ENCODE data around the gene SSR1.
"Not testable (repeated sequence)": the region's sequence is repeated elsewhere in the genome, so short reads cannot be mapped to it uniquely, and the experiment has no call there.

DNA sequence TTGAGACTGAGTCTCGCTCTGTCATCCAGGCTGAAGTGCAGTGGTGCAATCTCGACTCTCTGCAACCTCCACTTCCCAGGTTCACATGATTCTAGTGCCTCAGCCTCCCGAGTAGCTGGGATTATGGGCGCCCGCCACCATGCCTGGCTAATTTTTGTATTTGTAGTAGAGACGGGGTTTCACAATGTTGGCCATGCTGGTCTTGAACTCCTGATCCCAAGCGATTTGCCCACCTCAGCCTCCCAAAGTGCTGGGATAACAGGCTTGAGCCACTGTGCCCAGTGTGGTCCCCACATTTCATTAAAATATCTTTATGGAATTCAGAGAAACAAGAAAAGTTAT is 47.6 kb downstream of the SSR1 start:
- TF ChIP-seq CTCF (IDR thresholded peaks at IDR 0.05; ENCODE audit: low read depth, low read length, missing input control); GABPA (IDR thresholded peaks at IDR 0.05 in 1 of 2, conservative IDR thresholded peaks at IDR 0.05 in 1 of 2); EGR1 (IDR thresholded peaks at IDR 0.05; ENCODE audit: low read depth in 2 of 2); FOXA1 (IDR thresholded peaks at IDR 0.05); SP1 (IDR thresholded peaks at IDR 0.05); TAF1 (conservative IDR thresholded peaks at IDR 0.05); JUND (IDR thresholded peaks at IDR 0.05): not testable (repeated sequence)
- TF ChIP-seq, protein P1, sequence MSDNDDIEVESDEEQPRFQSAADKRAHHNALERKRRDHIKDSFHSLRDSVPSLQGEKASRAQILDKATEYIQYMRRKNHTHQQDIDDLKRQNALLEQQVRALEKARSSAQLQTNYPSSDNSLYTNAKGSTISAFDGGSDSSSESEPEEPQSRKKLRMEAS (IDR thresholded peaks at IDR 0.05) = not testable (repeated sequence)
- TF ChIP-seq, protein P2, sequence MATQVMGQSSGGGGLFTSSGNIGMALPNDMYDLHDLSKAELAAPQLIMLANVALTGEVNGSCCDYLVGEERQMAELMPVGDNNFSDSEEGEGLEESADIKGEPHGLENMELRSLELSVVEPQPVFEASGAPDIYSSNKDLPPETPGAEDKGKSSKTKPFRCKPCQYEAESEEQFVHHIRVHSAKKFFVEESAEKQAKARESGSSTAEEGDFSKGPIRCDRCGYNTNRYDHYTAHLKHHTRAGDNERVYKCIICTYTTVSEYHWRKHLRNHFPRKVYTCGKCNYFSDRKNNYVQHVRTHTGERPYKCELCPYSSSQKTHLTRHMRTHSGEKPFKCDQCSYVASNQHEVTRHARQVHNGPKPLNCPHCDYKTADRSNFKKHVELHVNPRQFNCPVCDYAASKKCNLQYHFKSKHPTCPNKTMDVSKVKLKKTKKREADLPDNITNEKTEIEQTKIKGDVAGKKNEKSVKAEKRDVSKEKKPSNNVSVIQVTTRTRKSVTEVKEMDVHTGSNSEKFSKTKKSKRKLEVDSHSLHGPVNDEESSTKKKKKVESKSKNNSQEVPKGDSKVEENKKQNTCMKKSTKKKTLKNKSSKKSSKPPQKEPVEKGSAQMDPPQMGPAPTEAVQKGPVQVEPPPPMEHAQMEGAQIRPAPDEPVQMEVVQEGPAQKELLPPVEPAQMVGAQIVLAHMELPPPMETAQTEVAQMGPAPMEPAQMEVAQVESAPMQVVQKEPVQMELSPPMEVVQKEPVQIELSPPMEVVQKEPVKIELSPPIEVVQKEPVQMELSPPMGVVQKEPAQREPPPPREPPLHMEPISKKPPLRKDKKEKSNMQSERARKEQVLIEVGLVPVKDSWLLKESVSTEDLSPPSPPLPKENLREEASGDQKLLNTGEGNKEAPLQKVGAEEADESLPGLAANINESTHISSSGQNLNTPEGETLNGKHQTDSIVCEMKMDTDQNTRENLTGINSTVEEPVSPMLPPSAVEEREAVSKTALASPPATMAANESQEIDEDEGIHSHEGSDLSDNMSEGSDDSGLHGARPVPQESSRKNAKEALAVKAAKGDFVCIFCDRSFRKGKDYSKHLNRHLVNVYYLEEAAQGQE (IDR thresholded peaks at IDR 0.05) = not testable (repeated sequence)
- TF ChIP-seq, protein P3, sequence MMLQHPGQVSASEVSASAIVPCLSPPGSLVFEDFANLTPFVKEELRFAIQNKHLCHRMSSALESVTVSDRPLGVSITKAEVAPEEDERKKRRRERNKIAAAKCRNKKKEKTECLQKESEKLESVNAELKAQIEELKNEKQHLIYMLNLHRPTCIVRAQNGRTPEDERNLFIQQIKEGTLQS (IDR thresholded peaks at IDR 0.05) = not testable (repeated sequence)

Data from liver (tissue), 3 donors.